BLaER1 treated with 17β-estradiol and CSF1 and Interleukin-3, amounts not matched to agents 10 nM and 100 nM (cell line): Measurements from ENCODE around the gene MRPS10.
A peak's percentile ranks its signal among the peaks of the same experiment; 100 is the strongest.

ENCODE experiments used
- H3K27ac ChIP-seq, 11 experiments: shearing (Covaris generic); formaldehyde crosslinking; 2 replicates each; pipeline ENCODE4 v1.8.1; 2022
- H3K27me3 ChIP-seq, 11 experiments: shearing (Covaris generic); formaldehyde crosslinking; 2 replicates each; pipeline ENCODE4 v1.8.1; 2022
- H3K36me3 ChIP-seq, 11 experiments: shearing (Covaris generic); formaldehyde crosslinking; 2 replicates each; pipeline ENCODE4 v1.8.1; 2022
- H3K4me1 ChIP-seq, 10 experiments: shearing (Covaris generic); formaldehyde crosslinking; 2 replicates each; pipeline ENCODE4 v1.8.1; 2022
- H3K4me2 ChIP-seq, 11 experiments: shearing (Covaris generic); formaldehyde crosslinking; 2 replicates each; pipeline ENCODE4 v1.8.1; 2022
- H3K4me3 ChIP-seq, 10 experiments: shearing (Covaris generic); formaldehyde crosslinking; 2 replicates each; pipeline ENCODE4 v1.8.1; 2022
- H3K9ac ChIP-seq, 11 experiments: shearing (Covaris generic); formaldehyde crosslinking; 2 replicates each; pipeline ENCODE4 v1.8.1; 2022
- H3K9me3 ChIP-seq, 11 experiments: shearing (Covaris generic); formaldehyde crosslinking; replicated peaks in 1 of 11; 2 replicates each; pipeline ENCODE4 v1.8.1; 2022
- H4K20me1 ChIP-seq, 11 experiments: shearing (Covaris generic); formaldehyde crosslinking; 2 replicates each; pipeline ENCODE4 v1.8.1; 2022
- Cebpa-rat ChIP-seq, 11 experiments: shearing (Covaris generic); IDR thresholded peaks; 2 replicates each; pipeline ENCODE4 v1.8.1; 2022

The MRPS10 gene

GRCh38 chr6:42162384-42162783 is 55.3 kb downstream of the MRPS10 start:
- Histone ChIP-seq H3K9me3 (no peaks in the 10 kb centered on the region), H3K36me3 (no peaks in the 10 kb centered on the region), H3K4me1 (peaks cover 14 to 58% (median 39%) of the 10 kb centered on the region in 10 experiments), H3K9ac (peak overlapping the region in 8 of 11 experiments; percentile 23 to 69 (median 39); a peak in 10 of 22 replicates), H3K27me3 (no peaks in the 10 kb centered on the region), H3K4me2 (peak overlapping the region; percentile 33 to 91 (median 77); a peak in 21 of 22 replicates), H4K20me1 (no peaks in the 10 kb centered on the region), H3K27ac (peak overlapping the region in 8 of 11 experiments; percentile 11 to 64 (median 48); a peak in 12 of 22 replicates), H3K4me3 (peak overlapping the region in 2 of 10 experiments; percentile 22 to 23; a peak in 1 of 20 replicates)
- no peak for TF ChIP-seq Cebpa-rat (IDR thresholded peaks at IDR 0.05)

- H3K27ac ChIP-seq, result no peak overlapping the region
- no peak for TF ChIP-seq Cebpa-rat (IDR thresholded peaks at IDR 0.05)
- H4K20me1 ChIP-seq, result no peaks in the 10 kb centered on the region
- H3K27me3 ChIP-seq, result no peaks in the 10 kb centered on the region
- H3K36me3 ChIP-seq, result no peaks in the 10 kb centered on the region
- H3K9ac ChIP-seq, result no peak overlapping the region
- no peak overlapping the region for H3K4me2 ChIP-seq
- peaks cover 14 to 36% (median 29%) of the 10 kb centered on the region in 10 experiments for H3K4me1 ChIP-seq
- no peaks in the 10 kb centered on the region for H3K9me3 ChIP-seq
- no peak overlapping the region for H3K4me3 ChIP-seq
Observed at GRCh38 chr6:42159431-42160024, 58.1 kb downstream of the MRPS10 start.

GRCh38 chr6:42158631-42159030 is 59.0 kb downstream of the MRPS10 start:
- TF ChIP-seq Cebpa-rat (IDR thresholded peaks at IDR 0.05), result no peak
- Histone ChIP-seq H3K36me3 (no peaks in the 10 kb centered on the region), H3K4me2 (no peak overlapping the region), H3K4me1 (peaks cover 14 to 27% (median 20%) of the 10 kb centered on the region in 10 experiments), H3K27ac (no peak overlapping the region), H3K4me3 (no peak overlapping the region), H3K27me3 (no peaks in the 10 kb centered on the region), H4K20me1 (no peaks in the 10 kb centered on the region; a peak in 1 of 22 replicates), H3K9me3 (no peaks in the 10 kb centered on the region), H3K9ac (no peak overlapping the region)

- no peak for TF ChIP-seq Cebpa-rat (IDR thresholded peaks at IDR 0.05)
- Histone ChIP-seq H3K9ac (no peak overlapping the region), H3K9me3 (no peaks in the 10 kb centered on the region), H3K4me1 (peaks cover 8 to 20% (median 14%) of the 10 kb centered on the region in 10 experiments), H3K4me3 (no peak overlapping the region), H3K36me3 (no peaks in the 10 kb centered on the region), H3K4me2 (no peak overlapping the region), H3K27me3 (no peaks in the 10 kb centered on the region), H4K20me1 (no peaks in the 10 kb centered on the region; a peak in 1 of 22 replicates), H3K27ac (no peak overlapping the region)
Observed at GRCh38 chr6:42158011-42158410, 59.6 kb downstream of the MRPS10 start.
